CD14-positive monocyte (primary cell): ENCODE measurements around the gene ASTN2. TPM values are rescaled to one million over a fixed set of nuclear protein-coding genes. Genes with fewer than 3 reads are reported as not detected.

Source experiments
- DNase-seq, 3 donors: peaks; one replicate each; pipeline ENCODE4 v3.0.0-alpha.2; 2011 to 2022
- H2AFZ ChIP-seq: 2 replicates; pipeline ENCODE4 v1.6.0; 2012; ENCODE audit warnings: mild to moderate bottlenecking, low read depth, low read length, inconsistent platforms; ENCODE audit not compliant: insufficient read depth, poor library complexity, severe bottlenecking
- H3K27ac ChIP-seq, 2 donors: 1 replicate in 1 of 2; 2 replicates in 1 of 2; pipeline ENCODE4 v1.5.1; 2012 to 2013; ENCODE audit warnings: low read length in 2 of 2, control low read depth in 1 of 2, inconsistent platforms in 1 of 2, low read depth in 1 of 2, mild to moderate bottlenecking in 1 of 2
- H3K27me3 ChIP-seq, 2 donors: one replicate each; pipeline versions ENCODE4 v1.6.0 to v1.6.1; 2011 to 2013; ENCODE audit warnings: low read length in 2 of 2; ENCODE audit not compliant: control insufficient read depth in 2 of 2, insufficient read depth in 2 of 2
- H3K36me3 ChIP-seq, 2 donors: replicated peaks in 1 of 2; 1 replicate in 1 of 2; 2 replicates in 1 of 2; pipeline versions ENCODE4 v1.5.1 to v1.6.1; 2012 to 2013; ENCODE audit warnings: low read length in 2 of 2, control low read depth in 1 of 2, inconsistent platforms in 1 of 2, mild to moderate bottlenecking in 1 of 2; ENCODE audit not compliant: insufficient read depth in 2 of 2, control insufficient read depth in 1 of 2
- H3K4me1 ChIP-seq, 2 donors: 1 replicate in 1 of 2; 2 replicates in 1 of 2; pipeline versions ENCODE4 v1.5.1 to v1.6.1; 2012 to 2013; ENCODE audit warnings: low read length in 2 of 2, control low read depth in 1 of 2, inconsistent platforms in 1 of 2, mild to moderate bottlenecking in 1 of 2, moderate library complexity in 1 of 2; ENCODE audit not compliant: insufficient read depth in 2 of 2, control insufficient read depth in 1 of 2
- H3K4me2 ChIP-seq: replicated peaks from 2 replicates; pipeline ENCODE3; 2012; ENCODE audit warnings: low read length, moderate library complexity, mild to moderate bottlenecking; ENCODE audit not compliant: poor library complexity, severe bottlenecking; ENCODE audit errors: extremely low read depth
- H3K4me3 ChIP-seq, 3 experiments: fragments of 200-600 bp in 1 of 3; sonication (generic) in 1 of 3; replicated peaks in 1 of 3; 1 replicate in 2 of 3; 2 replicates in 1 of 3; pipeline ENCODE4 v1.5.1; 2011 to 2013; ENCODE audit warnings: low read length in 3 of 3, mild to moderate bottlenecking in 3 of 3, control low read depth in 2 of 3, low read depth in 2 of 3, inconsistent platforms in 1 of 3, moderate library complexity in 1 of 3
- H3K79me2 ChIP-seq: 2 replicates; pipeline ENCODE4 v1.6.0; 2012; ENCODE audit warnings: mild to moderate bottlenecking, control low read depth, inconsistent platforms, low read length, moderate library complexity; ENCODE audit not compliant: insufficient read depth
- H3K9ac ChIP-seq: 2 replicates; pipeline ENCODE4 v1.6.0; 2017; ENCODE audit warnings: low read length, mild to moderate bottlenecking; ENCODE audit not compliant: insufficient read depth, poor library complexity, severe bottlenecking
- H3K9me3 ChIP-seq, 2 donors: replicated peaks in 1 of 2; 1 replicate in 1 of 2; 2 replicates in 1 of 2; pipeline versions ENCODE4 v1.5.1 to v1.6.1; 2012 to 2013; ENCODE audit warnings: low read length in 2 of 2, control low read depth in 1 of 2; ENCODE audit not compliant: control insufficient read depth in 1 of 2, insufficient read depth in 1 of 2
- H4K20me1 ChIP-seq: 2 replicates; pipeline ENCODE4 v1.6.0; 2012; ENCODE audit warnings: mild to moderate bottlenecking, low read length, control low read depth, moderate library complexity; ENCODE audit not compliant: insufficient read depth
- H3K27ac Mint-ChIP-seq, 7 donors: one replicate each; pipeline ENCODE4 v1.8.0; 2020; ENCODE audit warnings: mild to moderate bottlenecking in 7 of 7, mixed read lengths in 7 of 7, moderate library complexity in 6 of 7, inconsistent platforms in 2 of 7
- H3K27me3 Mint-ChIP-seq, 3 donors: one replicate each; pipeline ENCODE4 v1.8.0; 2021 to 2022; ENCODE audit warnings: low read depth in 3 of 3, mild to moderate bottlenecking in 3 of 3, mixed read lengths in 3 of 3, moderate library complexity in 3 of 3, inconsistent platforms in 1 of 3
- H3K36me3 Mint-ChIP-seq, 2 donors: one replicate each; pipeline ENCODE4 v1.8.0; 2020; ENCODE audit warnings: mixed read lengths in 2 of 2, inconsistent platforms in 1 of 2, mild to moderate bottlenecking in 1 of 2
- H3K4me1 Mint-ChIP-seq: one replicate; pipeline ENCODE4 v1.8.0; 2020; ENCODE audit warnings: mild to moderate bottlenecking, mixed read lengths
- H3K4me3 Mint-ChIP-seq, 2 donors: one replicate each; pipeline ENCODE4 v1.8.0; 2020; ENCODE audit warnings: mild to moderate bottlenecking in 2 of 2, mixed read lengths in 2 of 2, moderate library complexity in 1 of 2
- H3K9me3 Mint-ChIP-seq, 7 donors: one replicate each; pipeline ENCODE4 v1.8.0; 2020 to 2022; ENCODE audit warnings: mixed read lengths in 7 of 7, mild to moderate bottlenecking in 6 of 7, moderate library complexity in 6 of 7, inconsistent platforms in 2 of 7
- WGBS: methylation state at CpG from one replicate; pipeline ENCODE4 v1.1.5; 2013; ENCODE audit warnings: missing lambda C conversion rate; ENCODE audit not compliant: insufficient coverage; 5-methylcytosine and 5-hydroxymethylcytosine counted together
- intact Hi-C, 2 donors: fragments of 100-400 bp; cut with micrococcal nuclease; formaldehyde crosslinking; loops; one replicate each; pipeline versions ENCODE4 v1.15.0 to v1.15.1; 2023
- polyA plus RNA-seq, 3 donors: library from polyadenylated mRNA; depleted of rRNA in 1 of 3; unstranded in 2 of 3; stranded (reverse) in 1 of 3; fragments of 300-500 nt in 2 of 3; fragments of >200 nt in 1 of 3; fragmentation: Illumina TruSeq in 2 of 3; gene quantifications; 1 replicate in 2 of 3; 2 replicates in 1 of 3; pipeline ENCODE4 v1.2.3, GENCODE V29; 2012 to 2021
- TF ChIP-seq, protein P1 (sequence below): fragments of 200-600 bp; IDR thresholded peaks from one replicate; pipeline ENCODE4 v1.8.0; 2022; ENCODE audit warnings: antibody characterized with exemption, mild to moderate bottlenecking

The ASTN2 gene
- polyA plus RNA-seq, 3 donors = not detected

DNA sequence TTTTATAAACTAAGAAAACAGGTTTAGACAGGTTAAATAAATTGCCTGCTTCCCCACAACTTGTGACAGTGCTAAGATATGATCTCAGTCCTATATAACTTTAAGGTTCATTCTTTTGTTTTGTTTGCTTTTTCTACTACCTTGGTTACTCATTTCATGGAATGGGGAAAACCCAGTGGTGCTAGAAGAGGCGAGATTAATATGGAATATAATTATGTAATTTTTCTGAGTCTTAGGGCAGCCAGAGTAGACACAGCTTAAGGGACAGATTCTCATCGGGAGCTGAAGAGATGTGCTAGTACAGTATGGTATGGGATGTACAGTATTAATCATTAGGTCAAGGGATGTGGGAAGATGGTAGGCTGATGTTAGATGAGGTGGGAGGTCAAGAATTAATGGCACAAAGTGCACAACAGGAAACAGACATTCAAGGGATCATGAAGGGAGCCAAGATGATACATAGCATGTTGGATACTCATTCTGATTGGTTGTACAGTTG is 721.6 kb downstream of the ASTN2 start:
- no peak overlapping the region for H3K4me3 Mint-ChIP-seq
- intact Hi-C loops = no loop called here
- DNase-seq = no peak
- 97% methylated on average over 2 of the region's 2 CpGs for WGBS
- H3K27me3 Mint-ChIP-seq = peaks cover 0 to 4% (median 4%) of the 10 kb centered on the region in 3 donors
- H3K4me2 ChIP-seq = no peak overlapping the region
- no peaks in the 10 kb centered on the region for H3K79me2 ChIP-seq
- H3K36me3 Mint-ChIP-seq = peaks cover 8% of the 10 kb centered on the region in 2 donors
- peaks cover 6 to 7% of the 10 kb centered on the region in 2 donors for H3K36me3 ChIP-seq
- H3K27me3 ChIP-seq = no peaks in the 10 kb centered on the region
- no peaks in the 10 kb centered on the region for H3K9me3 ChIP-seq
- no peak overlapping the region for H3K4me3 ChIP-seq
- TF ChIP-seq, protein P1, sequence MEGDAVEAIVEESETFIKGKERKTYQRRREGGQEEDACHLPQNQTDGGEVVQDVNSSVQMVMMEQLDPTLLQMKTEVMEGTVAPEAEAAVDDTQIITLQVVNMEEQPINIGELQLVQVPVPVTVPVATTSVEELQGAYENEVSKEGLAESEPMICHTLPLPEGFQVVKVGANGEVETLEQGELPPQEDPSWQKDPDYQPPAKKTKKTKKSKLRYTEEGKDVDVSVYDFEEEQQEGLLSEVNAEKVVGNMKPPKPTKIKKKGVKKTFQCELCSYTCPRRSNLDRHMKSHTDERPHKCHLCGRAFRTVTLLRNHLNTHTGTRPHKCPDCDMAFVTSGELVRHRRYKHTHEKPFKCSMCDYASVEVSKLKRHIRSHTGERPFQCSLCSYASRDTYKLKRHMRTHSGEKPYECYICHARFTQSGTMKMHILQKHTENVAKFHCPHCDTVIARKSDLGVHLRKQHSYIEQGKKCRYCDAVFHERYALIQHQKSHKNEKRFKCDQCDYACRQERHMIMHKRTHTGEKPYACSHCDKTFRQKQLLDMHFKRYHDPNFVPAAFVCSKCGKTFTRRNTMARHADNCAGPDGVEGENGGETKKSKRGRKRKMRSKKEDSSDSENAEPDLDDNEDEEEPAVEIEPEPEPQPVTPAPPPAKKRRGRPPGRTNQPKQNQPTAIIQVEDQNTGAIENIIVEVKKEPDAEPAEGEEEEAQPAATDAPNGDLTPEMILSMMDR = no peak
- peaks cover 9% of the 10 kb centered on the region for H3K4me1 Mint-ChIP-seq
- peaks cover 0 to 4% (median 1%) of the 10 kb centered on the region in 7 donors for H3K9me3 Mint-ChIP-seq
- H2AFZ ChIP-seq = no peak overlapping the region
- no peak overlapping the region for H3K9ac ChIP-seq
- no peak overlapping the region for H3K27ac ChIP-seq
- no peaks in the 10 kb centered on the region for H4K20me1 ChIP-seq
- no peak overlapping the region for H3K27ac Mint-ChIP-seq
- peaks cover 1 to 2% of the 10 kb centered on the region in 2 donors for H3K4me1 ChIP-seq

DNA sequence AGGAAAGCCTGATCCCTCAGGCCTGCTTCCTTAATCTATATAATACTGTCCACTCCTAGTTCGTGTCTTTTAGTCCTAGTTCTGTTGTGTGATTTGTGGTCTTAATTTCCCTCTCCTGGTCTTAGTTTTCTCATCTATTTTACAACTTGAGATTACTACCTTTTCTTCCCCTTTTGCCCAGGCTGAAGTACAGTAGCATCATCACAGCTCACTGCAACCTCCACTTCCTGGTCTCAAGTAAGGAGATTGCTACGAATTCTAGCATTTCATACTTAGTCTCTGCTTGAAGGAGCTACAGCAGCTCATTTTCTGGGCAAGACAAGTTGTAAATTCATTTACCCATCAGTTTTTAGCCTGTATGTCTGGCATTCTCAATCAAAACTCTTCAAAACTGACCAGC is 722.2 kb downstream of the ASTN2 start:
- Histone ChIP-seq H3K27ac (no peak overlapping the region), H3K4me3 (no peak overlapping the region), H3K79me2 (no peaks in the 10 kb centered on the region), H3K4me2 (no peak overlapping the region), H2AFZ (no peak overlapping the region), H3K36me3 (peaks cover 0 to under 1% of the 10 kb centered on the region in 2 donors), H3K27me3 (no peaks in the 10 kb centered on the region), H4K20me1 (no peaks in the 10 kb centered on the region), H3K9me3 (no peaks in the 10 kb centered on the region), H3K4me1 (peaks cover 8 to 9% of the 10 kb centered on the region in 2 donors), H3K9ac (no peak overlapping the region)
- 11% methylated on average over 1 of the region's 2 CpGs for WGBS
- peaks cover 16% of the 10 kb centered on the region for H3K4me1 Mint-ChIP-seq
- TF ChIP-seq, protein P1 = no peak
- H3K27ac Mint-ChIP-seq = no peak overlapping the region
- H3K36me3 Mint-ChIP-seq = peaks cover 1% of the 10 kb centered on the region in 2 donors
- H3K9me3 Mint-ChIP-seq = no peaks in the 10 kb centered on the region
- peaks cover 4 to 10% (median 9%) of the 10 kb centered on the region in 3 donors for H3K27me3 Mint-ChIP-seq
- H3K4me3 Mint-ChIP-seq = no peak overlapping the region
- intact Hi-C loops = no loop called here
- DNase-seq = no peak
